GM12878 (cell line): ENCODE measurements around the gene CMTM5.

ENCODE experiments used
- EZH2 ChIP-seq: IDR thresholded peaks from 2 replicates; pipeline ENCODE4 v1.6.1; 2012; ENCODE audit warnings: low read depth, mild to moderate bottlenecking, control low read depth, inconsistent platforms, low read length, borderline replicate concordance; ENCODE audit not compliant: control insufficient read depth
- GABPA ChIP-seq: IDR thresholded peaks from 2 replicates; pipeline ENCODE4 v1.6.1; 2014; ENCODE audit warnings: antibody characterized with exemption, low read depth, mild to moderate bottlenecking, inconsistent platforms
- HCFC1 ChIP-seq: fragments of 150-350 bp; IDR thresholded peaks from 2 replicates; pipeline ENCODE4 v1.6.1; 2014; ENCODE audit warnings: low read length
- NFYB ChIP-seq: IDR thresholded peaks from 2 replicates; pipeline ENCODE4 v1.6.1; 2011; ENCODE audit warnings: low read depth, mild to moderate bottlenecking, low read length, improper control_type of control experiment, moderate library complexity; ENCODE audit not compliant: insufficient read depth
- POLR2A ChIP-seq: IDR thresholded peaks from 2 replicates; pipeline ENCODE4 v1.6.1; 2011; ENCODE audit warnings: low read depth, mild to moderate bottlenecking, low read length
- SMAD1 ChIP-seq: fragments of 450-650 bp; IDR thresholded peaks from 2 replicates; pipeline ENCODE4 v1.6.1; 2018; ENCODE audit warnings: mild to moderate bottlenecking, low read depth; ENCODE audit not compliant: partially characterized antibody
- SRF ChIP-seq, 2 experiments: IDR thresholded peaks; 2 replicates each; pipeline ENCODE4 v1.6.1; 2011; ENCODE audit warnings: low read depth in 2 of 2, low read length in 2 of 2, mild to moderate bottlenecking in 1 of 2, moderate library complexity in 1 of 2
- ZZZ3 ChIP-seq: IDR thresholded peaks from 2 replicates; pipeline ENCODE4 v1.6.1; 2011; ENCODE audit warnings: low read depth; ENCODE audit not compliant: control insufficient read depth, insufficient read length
- TF ChIP-seq, protein P1 (sequence below), 3 experiments: IDR thresholded peaks in 2 of 3; conservative IDR thresholded peaks in 1 of 3; 2 replicates each; pipeline ENCODE4 v1.5.1; 2011; ENCODE audit warnings: low read depth in 3 of 3, low read length in 3 of 3, mild to moderate bottlenecking in 3 of 3, control low read depth in 2 of 3, moderate library complexity in 2 of 3, inconsistent platforms in 1 of 3, mixed read lengths in 1 of 3; ENCODE audit not compliant: control insufficient read depth in 2 of 3, insufficient read depth in 1 of 3; ENCODE audit errors: extremely low read depth in 1 of 3
- TF ChIP-seq, protein P2 (sequence below): fragments of 450-650 bp; IDR thresholded peaks from 2 replicates; pipeline ENCODE4 v1.6.1; 2017; ENCODE audit warnings: mild to moderate bottlenecking
- TF ChIP-seq, protein P3 (sequence below): IDR thresholded peaks from 2 replicates; pipeline ENCODE4 v1.6.1; 2012; ENCODE audit warnings: low read length, inconsistent platforms
- TF ChIP-seq, protein P4 (sequence below): fragments of 450-650 bp; IDR thresholded peaks from 2 replicates; pipeline ENCODE4 v1.6.1; 2018; ENCODE audit warnings: mild to moderate bottlenecking, low read depth, moderate library complexity; ENCODE audit not compliant: partially characterized antibody

GRCh38 chr14:23399136-23399535, 22.3 kb downstream of the CMTM5 start:
- no peak for TF ChIP-seq POLR2A
- TF ChIP-seq SRF (IDR thresholded peaks at IDR 0.05; ENCODE audit: low read depth in 2 of 2, low read length in 2 of 2), result no peak
- TF ChIP-seq, protein P1, sequence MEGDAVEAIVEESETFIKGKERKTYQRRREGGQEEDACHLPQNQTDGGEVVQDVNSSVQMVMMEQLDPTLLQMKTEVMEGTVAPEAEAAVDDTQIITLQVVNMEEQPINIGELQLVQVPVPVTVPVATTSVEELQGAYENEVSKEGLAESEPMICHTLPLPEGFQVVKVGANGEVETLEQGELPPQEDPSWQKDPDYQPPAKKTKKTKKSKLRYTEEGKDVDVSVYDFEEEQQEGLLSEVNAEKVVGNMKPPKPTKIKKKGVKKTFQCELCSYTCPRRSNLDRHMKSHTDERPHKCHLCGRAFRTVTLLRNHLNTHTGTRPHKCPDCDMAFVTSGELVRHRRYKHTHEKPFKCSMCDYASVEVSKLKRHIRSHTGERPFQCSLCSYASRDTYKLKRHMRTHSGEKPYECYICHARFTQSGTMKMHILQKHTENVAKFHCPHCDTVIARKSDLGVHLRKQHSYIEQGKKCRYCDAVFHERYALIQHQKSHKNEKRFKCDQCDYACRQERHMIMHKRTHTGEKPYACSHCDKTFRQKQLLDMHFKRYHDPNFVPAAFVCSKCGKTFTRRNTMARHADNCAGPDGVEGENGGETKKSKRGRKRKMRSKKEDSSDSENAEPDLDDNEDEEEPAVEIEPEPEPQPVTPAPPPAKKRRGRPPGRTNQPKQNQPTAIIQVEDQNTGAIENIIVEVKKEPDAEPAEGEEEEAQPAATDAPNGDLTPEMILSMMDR (IDR thresholded peaks at IDR 0.05 in 2 of 3, conservative IDR thresholded peaks at IDR 0.05 in 1 of 3; ENCODE audit: control insufficient read depth in 2 of 3, extremely low read depth in 1 of 3, insufficient read depth in 1 of 3, low read depth in 3 of 3, low read length in 3 of 3), result no peak
- TF ChIP-seq, protein P2, sequence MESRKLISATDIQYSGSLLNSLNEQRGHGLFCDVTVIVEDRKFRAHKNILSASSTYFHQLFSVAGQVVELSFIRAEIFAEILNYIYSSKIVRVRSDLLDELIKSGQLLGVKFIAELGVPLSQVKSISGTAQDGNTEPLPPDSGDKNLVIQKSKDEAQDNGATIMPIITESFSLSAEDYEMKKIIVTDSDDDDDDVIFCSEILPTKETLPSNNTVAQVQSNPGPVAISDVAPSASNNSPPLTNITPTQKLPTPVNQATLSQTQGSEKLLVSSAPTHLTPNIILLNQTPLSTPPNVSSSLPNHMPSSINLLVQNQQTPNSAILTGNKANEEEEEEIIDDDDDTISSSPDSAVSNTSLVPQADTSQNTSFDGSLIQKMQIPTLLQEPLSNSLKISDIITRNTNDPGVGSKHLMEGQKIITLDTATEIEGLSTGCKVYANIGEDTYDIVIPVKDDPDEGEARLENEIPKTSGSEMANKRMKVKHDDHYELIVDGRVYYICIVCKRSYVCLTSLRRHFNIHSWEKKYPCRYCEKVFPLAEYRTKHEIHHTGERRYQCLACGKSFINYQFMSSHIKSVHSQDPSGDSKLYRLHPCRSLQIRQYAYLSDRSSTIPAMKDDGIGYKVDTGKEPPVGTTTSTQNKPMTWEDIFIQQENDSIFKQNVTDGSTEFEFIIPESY, result no peak
- no peak for TF ChIP-seq SMAD1
- TF ChIP-seq ZZZ3, result no peak
- TF ChIP-seq, protein P3, sequence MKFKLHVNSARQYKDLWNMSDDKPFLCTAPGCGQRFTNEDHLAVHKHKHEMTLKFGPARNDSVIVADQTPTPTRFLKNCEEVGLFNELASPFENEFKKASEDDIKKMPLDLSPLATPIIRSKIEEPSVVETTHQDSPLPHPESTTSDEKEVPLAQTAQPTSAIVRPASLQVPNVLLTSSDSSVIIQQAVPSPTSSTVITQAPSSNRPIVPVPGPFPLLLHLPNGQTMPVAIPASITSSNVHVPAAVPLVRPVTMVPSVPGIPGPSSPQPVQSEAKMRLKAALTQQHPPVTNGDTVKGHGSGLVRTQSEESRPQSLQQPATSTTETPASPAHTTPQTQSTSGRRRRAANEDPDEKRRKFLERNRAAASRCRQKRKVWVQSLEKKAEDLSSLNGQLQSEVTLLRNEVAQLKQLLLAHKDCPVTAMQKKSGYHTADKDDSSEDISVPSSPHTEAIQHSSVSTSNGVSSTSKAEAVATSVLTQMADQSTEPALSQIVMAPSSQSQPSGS, result no peak
- TF ChIP-seq HCFC1, result no peak
- TF ChIP-seq, protein P4, sequence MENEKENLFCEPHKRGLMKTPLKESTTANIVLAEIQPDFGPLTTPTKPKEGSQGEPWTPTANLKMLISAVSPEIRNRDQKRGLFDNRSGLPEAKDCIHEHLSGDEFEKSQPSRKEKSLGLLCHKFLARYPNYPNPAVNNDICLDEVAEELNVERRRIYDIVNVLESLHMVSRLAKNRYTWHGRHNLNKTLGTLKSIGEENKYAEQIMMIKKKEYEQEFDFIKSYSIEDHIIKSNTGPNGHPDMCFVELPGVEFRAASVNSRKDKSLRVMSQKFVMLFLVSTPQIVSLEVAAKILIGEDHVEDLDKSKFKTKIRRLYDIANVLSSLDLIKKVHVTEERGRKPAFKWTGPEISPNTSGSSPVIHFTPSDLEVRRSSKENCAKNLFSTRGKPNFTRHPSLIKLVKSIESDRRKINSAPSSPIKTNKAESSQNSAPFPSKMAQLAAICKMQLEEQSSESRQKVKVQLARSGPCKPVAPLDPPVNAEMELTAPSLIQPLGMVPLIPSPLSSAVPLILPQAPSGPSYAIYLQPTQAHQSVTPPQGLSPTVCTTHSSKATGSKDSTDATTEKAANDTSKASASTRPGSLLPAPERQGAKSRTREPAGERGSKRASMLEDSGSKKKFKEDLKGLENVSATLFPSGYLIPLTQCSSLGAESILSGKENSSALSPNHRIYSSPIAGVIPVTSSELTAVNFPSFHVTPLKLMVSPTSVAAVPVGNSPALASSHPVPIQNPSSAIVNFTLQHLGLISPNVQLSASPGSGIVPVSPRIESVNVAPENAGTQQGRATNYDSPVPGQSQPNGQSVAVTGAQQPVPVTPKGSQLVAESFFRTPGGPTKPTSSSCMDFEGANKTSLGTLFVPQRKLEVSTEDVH, result no peak
- no peak for TF ChIP-seq EZH2
- TF ChIP-seq GABPA, result no peak
- TF ChIP-seq NFYB, result no peak
